Astrocyte (in vitro differentiated cells and primary cell): ENCODE results near the gene NPFFR1.

Experiments
- EZH2 ChIP-seq: IDR thresholded peaks from 2 replicates; pipeline ENCODE4 v1.6.1; 2012; ENCODE audit warnings: mild to moderate bottlenecking, low read length, inconsistent platforms; ENCODE audit not compliant: insufficient read depth
- TF ChIP-seq, protein P1 (sequence below): IDR thresholded peaks from 2 replicates; pipeline ENCODE4 v1.5.1; 2011; ENCODE audit warnings: low read depth, mild to moderate bottlenecking, inconsistent platforms, low read length, moderate library complexity; ENCODE audit not compliant: insufficient read depth

DNA sequence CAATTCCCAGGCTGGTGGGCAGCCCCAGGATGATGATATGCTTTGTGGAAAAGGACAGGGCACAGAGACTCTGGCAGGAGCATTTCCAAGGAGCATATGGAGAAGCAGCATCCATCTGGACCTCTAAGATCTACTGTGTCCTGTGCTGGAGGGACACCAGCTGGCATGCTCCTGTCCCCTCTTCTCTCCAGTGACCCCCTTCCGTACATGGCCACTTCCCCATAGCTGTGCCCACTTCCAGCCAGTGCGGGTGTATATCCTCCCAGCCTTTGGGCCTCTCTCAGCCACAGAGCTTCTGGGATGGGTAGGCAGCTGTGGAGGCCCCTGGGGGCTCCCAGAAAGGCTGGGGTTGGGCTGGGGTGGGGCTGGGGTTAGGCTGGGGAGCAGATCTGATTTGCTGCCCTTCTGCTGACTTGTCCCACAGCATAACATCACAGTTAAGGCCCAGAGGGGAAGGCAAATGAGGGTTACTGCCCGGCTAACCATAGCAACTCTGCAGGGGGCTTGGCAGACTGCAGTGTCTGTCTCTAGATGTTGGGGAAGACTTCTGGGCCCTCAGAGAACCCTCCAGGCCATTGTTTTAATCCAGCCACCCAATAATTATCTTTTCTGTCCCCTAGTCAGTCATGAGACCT, 6.3 kb downstream of the NPFFR1 start:
- no peak for TF ChIP-seq EZH2
- TF ChIP-seq, protein P1, sequence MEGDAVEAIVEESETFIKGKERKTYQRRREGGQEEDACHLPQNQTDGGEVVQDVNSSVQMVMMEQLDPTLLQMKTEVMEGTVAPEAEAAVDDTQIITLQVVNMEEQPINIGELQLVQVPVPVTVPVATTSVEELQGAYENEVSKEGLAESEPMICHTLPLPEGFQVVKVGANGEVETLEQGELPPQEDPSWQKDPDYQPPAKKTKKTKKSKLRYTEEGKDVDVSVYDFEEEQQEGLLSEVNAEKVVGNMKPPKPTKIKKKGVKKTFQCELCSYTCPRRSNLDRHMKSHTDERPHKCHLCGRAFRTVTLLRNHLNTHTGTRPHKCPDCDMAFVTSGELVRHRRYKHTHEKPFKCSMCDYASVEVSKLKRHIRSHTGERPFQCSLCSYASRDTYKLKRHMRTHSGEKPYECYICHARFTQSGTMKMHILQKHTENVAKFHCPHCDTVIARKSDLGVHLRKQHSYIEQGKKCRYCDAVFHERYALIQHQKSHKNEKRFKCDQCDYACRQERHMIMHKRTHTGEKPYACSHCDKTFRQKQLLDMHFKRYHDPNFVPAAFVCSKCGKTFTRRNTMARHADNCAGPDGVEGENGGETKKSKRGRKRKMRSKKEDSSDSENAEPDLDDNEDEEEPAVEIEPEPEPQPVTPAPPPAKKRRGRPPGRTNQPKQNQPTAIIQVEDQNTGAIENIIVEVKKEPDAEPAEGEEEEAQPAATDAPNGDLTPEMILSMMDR, result no peak
